Upper lobe of right lung (tissue), 1 donor: ENCODE data around the gene CNPY4. TPM values are rescaled to one million over a fixed set of nuclear protein-coding genes. Genes with fewer than 3 reads are reported as not detected.

ENCODE experiments used
- ATAC-seq: fragments of 200-7000 bp; cut with Tn5 transposase; one replicate; pipeline ENCODE4 v1.9.1; 2020; ENCODE audit warnings: mild to moderate bottlenecking, moderate library complexity
- DNase-seq: peaks from one replicate; pipeline ENCODE4 v3.0.0-alpha.2; 2020
- H3K27ac ChIP-seq: fragments of 200-600 bp; one replicate; pipeline ENCODE4 v1.8.0; 2022
- H3K27me3 ChIP-seq: fragments of 200-600 bp; one replicate; pipeline ENCODE4 v1.8.0; 2022; ENCODE audit warnings: mild to moderate bottlenecking
- H3K36me3 ChIP-seq: fragments of 200-600 bp; one replicate; pipeline ENCODE4 v1.8.0; 2022
- H3K4me1 ChIP-seq: fragments of 200-600 bp; one replicate; pipeline ENCODE4 v1.8.0; 2022
- H3K4me3 ChIP-seq: fragments of 200-600 bp; one replicate; pipeline ENCODE4 v1.8.0; 2022; ENCODE audit warnings: mild to moderate bottlenecking
- H3K9me3 ChIP-seq: fragments of 200-600 bp; one replicate; pipeline ENCODE4 v1.8.0; 2022
- CTCF ChIP-seq: fragments of 200-600 bp; IDR thresholded peaks from one replicate; pipeline ENCODE4 v1.8.0; 2022; ENCODE audit warnings: antibody characterized with exemption
- intact Hi-C: fragments of 100-400 bp; cut with DNase I; formaldehyde crosslinking; loops from one replicate; pipeline ENCODE4 v1.11.0; 2022
- total RNA-seq: library from RNA; stranded (reverse); fragmentation: NEBNext Ultra II Directional; extraction: Animal tissue kit (Norgen Biotek cat#: 25700); gene quantifications from one replicate; pipeline ENCODE4 v1.2.1, GENCODE V29; 2021
- donor health status: DM: no; HTN: yes; CAD: no; lungs with severe emphysema.

Gene CNPY4
- total RNA-seq, 1 donor from 2014 or later, result 9.8 TPM

- no peak overlapping the region for H3K27ac ChIP-seq
Observed at GRCh38 chr7:100075418-100075817, 44.0 kb upstream of the CNPY4 start.

GRCh38 chr7:100077205-100077604 is 42.2 kb upstream of the CNPY4 start:
- intact Hi-C loops, result no loop called here
- no peak overlapping the region for H3K4me3 ChIP-seq
- H3K4me1 ChIP-seq, result peaks cover 8% of the 10 kb centered on the region
- no peaks in the 10 kb centered on the region for H3K9me3 ChIP-seq
- H3K36me3 ChIP-seq, result peaks cover 75% of the 10 kb centered on the region
- ATAC-seq (no peak), DNase-seq (no peak)
- H3K27me3 ChIP-seq, result no peaks in the 10 kb centered on the region
- TF ChIP-seq CTCF, result no peak
- H3K27ac ChIP-seq, result no peak overlapping the region

More at GRCh38 chr7:100075418-100075817, 44.0 kb upstream of the CNPY4 start:
- H3K9me3 ChIP-seq, result peaks cover 16% of the 10 kb centered on the region
- intact Hi-C loops, result no loop called here
- DNase-seq, result no peak
- no peak overlapping the region for H3K4me3 ChIP-seq
- TF ChIP-seq CTCF, result no peak
- peaks cover 93% of the 10 kb centered on the region for H3K36me3 ChIP-seq
- peaks cover 4% of the 10 kb centered on the region for H3K4me1 ChIP-seq
- H3K27me3 ChIP-seq, result no peaks in the 10 kb centered on the region
- no peak for ATAC-seq

GRCh38 chr7:100079024-100079560 is 40.3 kb upstream of the CNPY4 start:
- no peak overlapping the region for H3K4me3 ChIP-seq
- H3K27ac ChIP-seq, result no peak overlapping the region
- no peak for ATAC-seq
- H3K4me1 ChIP-seq, result peaks cover 15% of the 10 kb centered on the region
- no peak for DNase-seq
- TF ChIP-seq CTCF, result no peak
- H3K27me3 ChIP-seq, result no peaks in the 10 kb centered on the region
- H3K36me3 ChIP-seq, result peaks cover 56% of the 10 kb centered on the region
- intact Hi-C loops, result no loop called here
- H3K9me3 ChIP-seq, result no peaks in the 10 kb centered on the region

GRCh38 chr7:100080907-100081534 is 38.4 kb upstream of the CNPY4 start:
- Histone ChIP-seq H3K27me3 (no peaks in the 10 kb centered on the region), H3K27ac (peak overlapping the region; percentile 94), H3K4me1 (peaks cover 15% of the 10 kb centered on the region), H3K4me3 (peak overlapping the region; percentile 99), H3K36me3 (peaks cover 37% of the 10 kb centered on the region), H3K9me3 (no peaks in the 10 kb centered on the region)
- peak; percentile 40 for ATAC-seq
- intact Hi-C loops, result no loop called here
- TF ChIP-seq CTCF, result no peak
- DNase-seq, result no peak

GRCh38 chr7:100081535-100082102 is 37.8 kb upstream of the CNPY4 start, which contains the start of gene ZNF3:
TSS of gene ZNF3 (minus strand) at chr7:100081723. CDS start at chr7:100077357, 4,366 bp downstream.
- H3K36me3 ChIP-seq, result peaks cover 31% of the 10 kb centered on the region
- peaks cover 15% of the 10 kb centered on the region for H3K4me1 ChIP-seq
- TF ChIP-seq CTCF, result peak; percentile 93
- intact Hi-C loops, result no loop called here
- H3K27me3 ChIP-seq, result no peaks in the 10 kb centered on the region
- peak within 1 kb of the TSS; percentile 94 for H3K27ac ChIP-seq
- peak within 1 kb of the TSS; percentile 99 for H3K4me3 ChIP-seq
- H3K9me3 ChIP-seq, result no peaks in the 10 kb centered on the region
- DNase-seq (peak; percentile 99), ATAC-seq (peak; percentile 98)
